HCT116 (cell line): ENCODE results near the gene PHKB. TPM values are rescaled to one million over a fixed set of nuclear protein-coding genes. Genes with fewer than 3 reads are reported as not detected.

Experiments used
- ATAC-seq: fragments of 200-7000 bp; cut with Tn5 transposase; 2 replicates; pipeline ENCODE4 v1.9.1; 2020; ENCODE audit warnings: mild to moderate bottlenecking, moderate library complexity
- BruUV-seq: library from RNA; stranded (reverse); fragments of 400-500 nt; replicated peaks from 2 replicates; lab custom pipeline; 2021; lab: Mats Ljungman, UMichigan
- CTCF ChIA-PET: fragments of 300-600 bp; sonication (Branson Sonifier 250); formaldehyde crosslinking; loops from one replicate; lab custom pipeline; 2021; ENCODE audit warnings: antibody characterized with exemption; lab: Charles Lee
- POLR2A ChIA-PET: fragments of 300-600, 350-600 bp; sonication (Branson Sonifier 250); formaldehyde crosslinking; loops from one replicate; lab custom pipeline; 2021; ENCODE audit warnings: antibody characterized with exemption; lab: Charles Lee
- RAD21 ChIA-PET, 2 experiments: fragments of 300-600 bp; sonication (Branson Sonifier 250); formaldehyde crosslinking; loops; one replicate each; lab custom pipeline; 2023; ENCODE audit warnings: low total read pairs in 2 of 2; ENCODE audit not compliant: uncharacterized antibody in 2 of 2, unreplicated experiment in 2 of 2, low non-redundant PET in 1 of 2; lab: Charles Lee
- DNase-seq: peaks from one replicate; pipeline ENCODE4 v3.0.0-alpha.2; 2010; ENCODE audit warnings: low read depth, low spot score
- H2AFZ ChIP-seq: fragments of 200-600 bp; shearing (Covaris generic), sonication (generic); 2 replicates; pipeline ENCODE4 v1.6.1; 2017; ENCODE audit warnings: low read depth, mixed run types, mixed read lengths, antibody characterized with exemption, low read length; ENCODE audit not compliant: poor library complexity, severe bottlenecking
- H3K27ac ChIP-seq: 2 replicates; pipeline ENCODE4 v1.5.1; 2012; ENCODE audit warnings: low read depth, low read length
- H3K27me3 ChIP-seq: fragments of 200-600 bp; sonication (generic); 2 replicates; pipeline ENCODE4 v1.6.1; 2016; ENCODE audit warnings: mixed run types, low read length, mixed read lengths; ENCODE audit not compliant: insufficient read depth
- H3K36me3 ChIP-seq, 2 experiments: fragments of 200-500 bp in 1 of 2; fragments of 200-600 bp in 1 of 2; sonication (Bioruptor generic) in 1 of 2; sonication (generic) in 1 of 2; 2 replicates each; pipeline versions ENCODE4 v1.5.1 to v1.6.1; 2014 to 2016; ENCODE audit warnings: low read length in 2 of 2, inconsistent platforms in 1 of 2, mixed read lengths in 1 of 2, mixed run types in 1 of 2; ENCODE audit not compliant: insufficient read depth in 2 of 2, control insufficient read depth in 1 of 2
- H3K4me1 ChIP-seq, 2 experiments: fragments of 200-600 bp in 1 of 2; sonication (generic) in 1 of 2; 2 replicates each; pipeline versions ENCODE4 v1.5.1 to v1.6.1; 2012 to 2017; ENCODE audit warnings: low read length in 2 of 2, inconsistent platforms in 1 of 2, mild to moderate bottlenecking in 1 of 2, mixed read lengths in 1 of 2, mixed run types in 1 of 2, moderate library complexity in 1 of 2; ENCODE audit not compliant: insufficient read depth in 2 of 2, control insufficient read depth in 1 of 2
- H3K4me2 ChIP-seq: fragments of 200-600 bp; sonication (generic); 2 replicates; pipeline ENCODE4 v1.6.1; 2017; ENCODE audit warnings: mixed run types, low read length, mixed read lengths
- H3K4me3 ChIP-seq, 2 experiments: fragments of 200-600 bp in 1 of 2; sonication (generic) in 1 of 2; replicated peaks in 1 of 2; 2 replicates each; pipeline ENCODE4 v1.5.1; 2011 to 2016; ENCODE audit warnings: low read length in 2 of 2, control low read depth in 1 of 2, low read depth in 1 of 2, mild to moderate bottlenecking in 1 of 2, mixed read lengths in 1 of 2, mixed run types in 1 of 2
- H3K79me2 ChIP-seq: fragments of 200-600 bp; sonication (generic); 2 replicates; pipeline ENCODE4 v1.6.1; 2017; ENCODE audit warnings: mild to moderate bottlenecking, mixed run types, low read length, moderate library complexity, mixed read lengths; ENCODE audit not compliant: insufficient read depth
- H3K9ac ChIP-seq: fragments of 200-600 bp; sonication (generic); 2 replicates; pipeline ENCODE4 v1.6.1; 2016; ENCODE audit warnings: low read length, mixed read lengths
- H3K9me2 ChIP-seq: fragments of 200-600 bp; sonication (generic), shearing (Covaris generic); 2 replicates; pipeline ENCODE4 v1.6.1; 2017; ENCODE audit warnings: mixed run types, mild to moderate bottlenecking, moderate library complexity; ENCODE audit not compliant: insufficient read depth
- H3K9me3 ChIP-seq, 2 experiments: fragments of 200-500 bp in 1 of 2; fragments of 200-600 bp in 1 of 2; sonication (Bioruptor generic) in 1 of 2; sonication (generic) in 1 of 2; 2 replicates each; pipeline ENCODE4 v1.6.1; 2014 to 2017; ENCODE audit warnings: low read length in 2 of 2, mixed read lengths in 2 of 2, inconsistent platforms in 1 of 2, low read depth in 1 of 2, mild to moderate bottlenecking in 1 of 2, mixed run types in 1 of 2, moderate library complexity in 1 of 2; ENCODE audit not compliant: control insufficient read depth in 1 of 2, insufficient read depth in 1 of 2
- H4K20me1 ChIP-seq: fragments of 200-600 bp; sonication (generic), shearing (Covaris generic); 2 replicates; pipeline ENCODE4 v1.6.1; 2017; ENCODE audit warnings: mixed run types, mild to moderate bottlenecking, moderate library complexity; ENCODE audit not compliant: insufficient read depth
- ATF3 ChIP-seq: IDR thresholded peaks from 2 replicates; pipeline ENCODE4 v1.6.1; 2012
- CEBPB ChIP-seq: IDR thresholded peaks from 2 replicates; pipeline ENCODE4 v1.6.1; 2012; ENCODE audit warnings: low read depth
- CTCF ChIP-seq, 3 experiments: fragments of 200-600 bp in 1 of 3; sonication (generic) in 1 of 3; IDR thresholded peaks in 2 of 3; conservative IDR thresholded peaks in 1 of 3; 2 replicates each; pipeline ENCODE4 v1.5.1; 2012 to 2017; ENCODE audit warnings: low read depth in 2 of 3, low read length in 2 of 3, antibody characterized with exemption in 1 of 3, borderline replicate concordance in 1 of 3, control low read depth in 1 of 3, mild to moderate bottlenecking in 1 of 3, mixed read lengths in 1 of 3, mixed run types in 1 of 3, moderate library complexity in 1 of 3; ENCODE audit not compliant: insufficient read depth in 1 of 3
- EZH2phosphoT487 ChIP-seq: fragments of 200-600 bp; IDR thresholded peaks from 2 replicates; pipeline ENCODE4 v1.6.1; 2018; ENCODE audit warnings: antibody characterized with exemption, borderline replicate concordance
- FOSL1 ChIP-seq: IDR thresholded peaks from 2 replicates; pipeline ENCODE4 v1.6.1; 2012; ENCODE audit warnings: low read depth
- JUND ChIP-seq: IDR thresholded peaks from 2 replicates; pipeline ENCODE4 v1.6.1; 2012
- MAX ChIP-seq: IDR thresholded peaks from 2 replicates; pipeline ENCODE4 v1.6.1; 2012
- POLR2A ChIP-seq: IDR thresholded peaks from 2 replicates; pipeline ENCODE4 v1.7.0; 2011; ENCODE audit warnings: borderline replicate concordance; ENCODE audit not compliant: insufficient read depth, insufficient read length; ENCODE audit errors: extremely low read depth
- RAD21 ChIP-seq: IDR thresholded peaks from 2 replicates; pipeline ENCODE4 v1.6.1; 2012; ENCODE audit warnings: low read depth, mild to moderate bottlenecking
- REST ChIP-seq: IDR thresholded peaks from 2 replicates; pipeline ENCODE4 v1.6.1; 2012; ENCODE audit warnings: low read depth
- SIN3A ChIP-seq: IDR thresholded peaks from 2 replicates; pipeline ENCODE4 v1.6.1; 2012; ENCODE audit warnings: low read depth
- SP1 ChIP-seq: IDR thresholded peaks from 2 replicates; pipeline ENCODE4 v1.6.1; 2012; ENCODE audit warnings: low read depth
- TCF7L2 ChIP-seq: IDR thresholded peaks from 2 replicates; pipeline ENCODE4 v1.7.0; 2011; ENCODE audit warnings: borderline replicate concordance, inconsistent platforms; ENCODE audit not compliant: insufficient read depth, insufficient read length; ENCODE audit errors: extremely low read depth
- YY1 ChIP-seq: IDR thresholded peaks from 2 replicates; pipeline ENCODE4 v1.6.1; 2011; ENCODE audit warnings: low read length, low read depth, moderate library complexity, mild to moderate bottlenecking; ENCODE audit not compliant: insufficient replicate concordance; ENCODE audit errors: extremely low read depth
- ZBTB33 ChIP-seq: IDR thresholded peaks from 2 replicates; pipeline ENCODE4 v1.6.1; 2011; ENCODE audit warnings: mild to moderate bottlenecking, low read length, moderate library complexity; ENCODE audit not compliant: insufficient replicate concordance; ENCODE audit errors: extremely low read depth
- ZFX ChIP-seq: fragments of 450-650 bp; IDR thresholded peaks from 2 replicates; pipeline ENCODE4 v1.6.1; 2017
- ZNF274 ChIP-seq: fragments of 200-500 bp; sonication (Bioruptor generic); IDR thresholded peaks from 2 replicates; pipeline ENCODE4 v1.6.1; 2014; ENCODE audit warnings: mild to moderate bottlenecking, low read depth, low read length, inconsistent platforms
- intact Hi-C: fragments of 100-400 bp; cut with micrococcal nuclease; formaldehyde crosslinking; loops from 2 replicates; pipeline ENCODE4 v1.10.0; 2022
- total RNA-seq: library from RNA; stranded (reverse); gene quantifications from one replicate; pipeline ENCODE4 v1.2.1, GENCODE V29; 2021; ENCODE audit not compliant: unreplicated experiment

PHKB gene
- total RNA-seq, 1 experiment from 2014 or later, result 30.5 TPM

GRCh38 chr16:47483616-47484015 lies 22.5 kb downstream of the PHKB start:
- ATAC-seq, result no peak
- Histone ChIP-seq H3K36me3 (no peaks in the 10 kb centered on the region), H2AFZ (no peak overlapping the region), H3K79me2 (peaks cover 3% of the 10 kb centered on the region; the same call in 1 of the 2 replicates), H3K27me3 (no peaks in the 10 kb centered on the region), H3K4me2 (no peak overlapping the region), H3K4me3 (no peak overlapping the region), H3K9ac (no peak overlapping the region), H3K9me2 (no peaks in the 10 kb centered on the region), H4K20me1 (no peaks in the 10 kb centered on the region), H3K4me1 (no peaks in the 10 kb centered on the region), H3K9me3 (no peaks in the 10 kb centered on the region), H3K27ac (no peak overlapping the region)
- ChIA-PET POLR2A (no interaction called here), RAD21 (no interaction called here), CTCF (no interaction called here)
- DNase-seq, result no peak
- intact Hi-C loops, result no loop called here
- TF ChIP-seq FOSL1, result no peak
- TF ChIP-seq SP1, result no peak
- TF ChIP-seq CEBPB, result no peak
- no peak for TF ChIP-seq ZBTB33
- TF ChIP-seq ATF3, result no peak
- TF ChIP-seq JUND, result no peak
- TF ChIP-seq REST, result no peak
- TF ChIP-seq RAD21, result no peak
- TF ChIP-seq YY1, result no peak
- TF ChIP-seq ZNF274, result no peak
- TF ChIP-seq ZFX, result no peak
- TF ChIP-seq CTCF (IDR thresholded peaks at IDR 0.05 in 2 of 3, conservative IDR thresholded peaks at IDR 0.05 in 1 of 3; ENCODE audit: borderline replicate concordance in 1 of 3, insufficient read depth in 1 of 3, low read depth in 2 of 3, low read length in 2 of 3), result no peak
- TF ChIP-seq MAX, result no peak
- TF ChIP-seq SIN3A, result no peak
- TF ChIP-seq POLR2A, result no peak
- TF ChIP-seq EZH2phosphoT487, result no peak
- no peak for TF ChIP-seq TCF7L2
- BruUV-seq, result no TSS peak
